IMR-90 (cell line): ENCODE measurements around the gene BICD1. TPM values are rescaled to one million over a fixed set of nuclear protein-coding genes. Genes with fewer than 3 reads are reported as not detected.

Source experiments
- ATAC-seq: fragments of 200-7000 bp; cut with Tn5 transposase; 2 replicates; pipeline ENCODE4 v1.9.1; 2020; ENCODE audit warnings: low read depth, mild to moderate bottlenecking, moderate library complexity
- BruUV-seq: library from RNA; stranded (reverse); fragments of 400-500 nt; replicated peaks from 2 replicates; lab custom pipeline; 2021; lab: Mats Ljungman, UMichigan
- CTCF ChIA-PET: fragments of 300-600 bp; formaldehyde crosslinking; extraction: SDS; loops from one replicate; lab custom pipeline; 2021; ENCODE audit warnings: antibody characterized with exemption; lab: Yijun Ruan, JAX
- POLR2A ChIA-PET: fragments of 300-600 bp; sonication (Branson Sonifier 250); formaldehyde crosslinking; loops from one replicate; lab custom pipeline; 2022; ENCODE audit warnings: antibody characterized with exemption; ENCODE audit not compliant: unreplicated experiment; lab: Charles Lee
- DNase-seq: peaks from one replicate; pipeline ENCODE4 v3.0.0; 2013
- H2AFZ ChIP-seq: replicated peaks from 2 replicates; pipeline ENCODE3; 2013; ENCODE audit warnings: low read length, mild to moderate bottlenecking; ENCODE audit not compliant: poor library complexity
- H2AK5ac ChIP-seq: 2 replicates; pipeline ENCODE4 v1.6.1; 2013; ENCODE audit warnings: low read depth, low read length, inconsistent platforms
- H2AK9ac ChIP-seq: replicated peaks from 2 replicates; pipeline ENCODE3; 2013; ENCODE audit warnings: mild to moderate bottlenecking, low read depth, low read length, moderate library complexity; ENCODE audit not compliant: poor library complexity
- H2BK120ac ChIP-seq: 2 replicates; pipeline ENCODE4 v1.6.1; 2013; ENCODE audit warnings: low read depth, low read length, inconsistent platforms
- H2BK15ac ChIP-seq: 3 replicates; pipeline ENCODE4 v1.6.1; 2013; ENCODE audit warnings: low read depth, low read length, inconsistent platforms
- H2BK20ac ChIP-seq: 2 replicates; pipeline ENCODE4 v1.6.1; 2013; ENCODE audit warnings: low read depth, mild to moderate bottlenecking, inconsistent platforms, low read length, moderate library complexity
- H2BK5ac ChIP-seq: 2 replicates; pipeline ENCODE4 v1.6.1; 2013; ENCODE audit warnings: mild to moderate bottlenecking, low read depth, low read length, inconsistent platforms; ENCODE audit not compliant: poor library complexity, severe bottlenecking
- H3K14ac ChIP-seq: replicated peaks from 2 replicates; pipeline ENCODE4 v1.6.1; 2013; ENCODE audit warnings: low read depth, low read length, inconsistent platforms
- H3K18ac ChIP-seq: 2 replicates; pipeline ENCODE4 v1.6.1; 2013; ENCODE audit warnings: low read depth, low read length, control low read depth
- H3K23ac ChIP-seq: 2 replicates; pipeline ENCODE4 v1.6.1; 2013; ENCODE audit warnings: low read depth, low read length, inconsistent platforms
- H3K27ac ChIP-seq: 2 replicates; pipeline ENCODE4 v1.5.1; 2013; ENCODE audit warnings: mild to moderate bottlenecking, control low read depth, low read length; ENCODE audit not compliant: insufficient read depth
- H3K27me3 ChIP-seq: 2 replicates; pipeline ENCODE4 v1.6.1; 2013; ENCODE audit warnings: low read length; ENCODE audit not compliant: control insufficient read depth, insufficient read depth
- H3K36me3 ChIP-seq: 2 replicates; pipeline ENCODE4 v1.6.1; 2013; ENCODE audit warnings: low read length, mixed read lengths; ENCODE audit not compliant: control insufficient read depth, insufficient read depth
- H3K4ac ChIP-seq: 2 replicates; pipeline ENCODE4 v1.6.1; 2013; ENCODE audit warnings: low read depth, low read length, inconsistent platforms
- H3K4me1 ChIP-seq: 2 replicates; pipeline ENCODE4 v1.6.1; 2013; ENCODE audit warnings: low read length, mixed read lengths; ENCODE audit not compliant: control insufficient read depth, insufficient read depth
- H3K4me2 ChIP-seq: 2 replicates; pipeline ENCODE4 v1.6.1; 2013; ENCODE audit warnings: low read depth, mild to moderate bottlenecking, control low read depth, low read length, moderate library complexity
- H3K4me3 ChIP-seq: 2 replicates; pipeline ENCODE4 v1.5.1; 2013; ENCODE audit warnings: low read depth, mild to moderate bottlenecking, control low read depth, low read length, moderate library complexity; ENCODE audit not compliant: insufficient read depth
- H3K56ac ChIP-seq: 2 replicates; pipeline ENCODE4 v1.6.1; 2013; ENCODE audit warnings: low read length, inconsistent platforms; ENCODE audit not compliant: insufficient read depth; ENCODE audit errors: extremely low read depth
- H3K79me1 ChIP-seq, 2 experiments: 2 replicates each; pipeline ENCODE4 v1.6.1; 2013; ENCODE audit warnings: low read length in 2 of 2, inconsistent platforms in 1 of 2, low read depth in 1 of 2
- H3K9ac ChIP-seq: 2 replicates; pipeline ENCODE4 v1.6.1; 2013; ENCODE audit warnings: low read depth, low read length, control low read depth
- H3K9me1 ChIP-seq: 2 replicates; pipeline ENCODE4 v1.6.1; 2013; ENCODE audit warnings: low read length, inconsistent platforms; ENCODE audit not compliant: insufficient read depth
- H3K9me3 ChIP-seq: 2 replicates; pipeline ENCODE4 v1.6.1; 2013; ENCODE audit warnings: low read length; ENCODE audit not compliant: control insufficient read depth, insufficient read depth
- H4K20me1 ChIP-seq: 2 replicates; pipeline ENCODE4 v1.6.1; 2013; ENCODE audit warnings: low read length, inconsistent platforms; ENCODE audit not compliant: insufficient read depth
- H4K5ac ChIP-seq: 2 replicates; pipeline ENCODE4 v1.6.1; 2013; ENCODE audit warnings: mild to moderate bottlenecking, low read depth, low read length, control low read depth
- H4K8ac ChIP-seq, 2 experiments: 2 replicates each; pipeline ENCODE4 v1.6.1; 2013; ENCODE audit warnings: low read depth in 2 of 2, low read length in 2 of 2, control low read depth in 1 of 2, inconsistent platforms in 1 of 2
- H4K91ac ChIP-seq: 2 replicates; pipeline ENCODE4 v1.6.1; 2013; ENCODE audit warnings: low read depth, low read length, inconsistent platforms; ENCODE audit not compliant: insufficient read depth
- CTCF ChIP-seq: conservative IDR thresholded peaks from 2 replicates; pipeline ENCODE4 v1.5.1; 2012; ENCODE audit warnings: mild to moderate bottlenecking, low read depth, low read length, improper control_type of control experiment
- FOS ChIP-seq: fragments of 150-350 bp; IDR thresholded peaks from 2 replicates; pipeline ENCODE4 v1.6.1; 2016; ENCODE audit warnings: low read depth, low read length
- WGBS, 2 experiments: methylation state at CpG; one replicate each; pipeline versions ENCODE4 v1.1.5 to v1.1.7; 2013; ENCODE audit warnings: missing lambda C conversion rate in 2 of 2; ENCODE audit not compliant: insufficient read length in 1 of 2; ENCODE audit errors: extremely low coverage in 2 of 2; 5-methylcytosine and 5-hydroxymethylcytosine counted together
- dilution Hi-C: fragments of 300-500 bp; cut with HindIII; formaldehyde crosslinking; loops from one replicate; pipeline ENCODE4 v1.14.3; 2018; ENCODE audit warnings: low sequenced_read_pairs; ENCODE audit not compliant: unreplicated experiment
- in situ Hi-C: fragments of 300-500 bp; cut with MboI; formaldehyde crosslinking; loops from 3 replicates; pipeline ENCODE4 v1.14.3; 2019; ENCODE audit warnings: low sequenced_read_pairs, inconsistent platforms, mixed read lengths
- intact Hi-C: fragments of 100-400 bp; cut with micrococcal nuclease; formaldehyde crosslinking; loops from 2 replicates; pipeline ENCODE4 v1.10.0; 2022
- polyA plus RNA-seq, 3 experiments: library from polyadenylated mRNA; depleted of rRNA; stranded (reverse); fragments of >200 nt; gene quantifications; 2 replicates each; pipeline ENCODE4 v1.2.3, GENCODE V29; 2012; ENCODE audit warnings: low replicate concordance in 1 of 3
- total RNA-seq: library from RNA; depleted of rRNA; stranded (reverse); fragments of >200 nt; gene quantifications from 2 replicates; pipeline ENCODE4 v1.2.3, GENCODE V29; 2012

Gene BICD1
- total and polyA plus RNA-seq, 2 of the 4 experiments (the other 2 are of a cell fraction), result 17.2 to 21.8 TPM

- Histone ChIP-seq H3K27ac (no peak overlapping the region), H3K18ac (no peak overlapping the region), H3K36me3 (peaks cover 3% of the 10 kb centered on the region; the same call in 1 of the 2 replicates), H3K9ac (no peak overlapping the region), H4K20me1 (peaks cover 6% of the 10 kb centered on the region; the same call in 1 of the 2 replicates), H3K27me3 (no peaks in the 10 kb centered on the region), H3K14ac (no peak overlapping the region), H3K4me3 (no peak overlapping the region), H3K9me1 (peaks cover 3% of the 10 kb centered on the region; the same call in 1 of the 2 replicates), H3K23ac (no peak overlapping the region), H2BK120ac (no peak overlapping the region), H2AK9ac (no peak overlapping the region), H2BK5ac (no peak overlapping the region), H3K4ac (no peak overlapping the region), H3K56ac (no peak overlapping the region), H3K4me2 (no peak overlapping the region), H2AFZ (no peak overlapping the region), H2BK20ac (no peak overlapping the region), H3K4me1 (peaks cover 2% of the 10 kb centered on the region; the same call in 1 of the 2 replicates), H4K8ac (no peak overlapping the region), H3K9me3 (no peaks in the 10 kb centered on the region), H2BK15ac (no peak overlapping the region), H4K5ac (no peak overlapping the region), H4K91ac (no peak overlapping the region), H2AK5ac (no peak overlapping the region), H3K79me1 (peaks cover 32 to 38% of the 10 kb centered on the region in 2 experiments)
- BruUV-seq, result no TSS peak
- ChIA-PET CTCF (no interaction called here), POLR2A (no interaction called here)
- DNase-seq, result no peak
- intact Hi-C loops (no loop called here), in situ Hi-C loops (no loop called here), dilution Hi-C loops (no loop called here)
- no peak for TF ChIP-seq CTCF
- no peak for TF ChIP-seq FOS
- WGBS, 2 experiments, result no CpG with 5 or more reads among the region's 12 CpGs
- no peak for ATAC-seq
Measured at GRCh38 chr12:32140877-32141276, 34.2 kb downstream of the BICD1 start.
